ENCODE results near the gene BNIP3. TPM values are rescaled to one million over a fixed set of nuclear protein-coding genes. Genes with fewer than 3 reads are reported as not detected.

Gene BNIP3
- total RNA-seq, 2 donors from 2014 or later, result 147 to 158 TPM

DNA sequence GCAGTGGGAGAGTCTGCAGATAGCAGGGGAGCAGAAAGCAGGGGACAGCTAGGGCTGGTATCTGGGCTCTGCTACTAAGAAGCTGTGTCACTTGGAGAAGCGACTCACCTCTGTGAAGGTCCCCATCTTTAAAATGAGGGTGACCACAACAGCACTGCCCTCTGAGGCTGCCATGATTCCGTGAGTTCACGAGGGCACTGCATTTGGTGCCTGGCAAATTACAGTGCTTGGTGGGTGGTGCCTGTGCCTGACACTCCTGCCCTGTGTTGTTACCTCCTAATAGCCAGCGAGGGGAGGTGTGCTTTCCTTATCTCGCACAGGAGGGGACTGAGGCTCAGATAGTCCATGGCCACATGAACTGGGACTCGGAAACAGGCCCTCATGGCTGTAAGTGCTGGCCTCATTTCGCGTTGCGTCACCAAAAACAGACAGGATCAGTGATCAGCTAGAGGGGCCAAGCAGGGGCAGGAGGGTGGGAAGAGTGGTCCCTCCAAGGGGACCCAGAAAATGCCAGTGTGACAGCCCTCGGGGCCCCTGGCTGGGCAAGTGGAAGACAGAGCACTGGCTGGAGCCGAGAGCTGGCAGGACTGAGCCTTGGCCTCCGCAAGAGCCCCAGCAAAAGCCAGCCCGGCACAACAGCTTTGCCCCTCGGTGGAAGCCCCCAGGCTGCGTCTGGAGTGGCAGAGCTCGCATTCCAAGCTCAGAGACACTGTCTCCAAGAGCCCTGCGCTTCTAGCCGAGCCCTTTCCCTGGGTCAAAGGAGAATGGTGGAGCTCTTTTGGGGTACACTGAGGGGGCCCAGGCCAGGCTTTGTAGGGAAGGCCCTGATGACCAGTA is 17.3 kb upstream of the BNIP3 start:
- Histone ChIP-seq H3K27ac (peak overlapping the region; percentile 80 to 90 (median 84)), H3K4me3 (no peak overlapping the region), H3K4me1 (peaks cover 64% of the 10 kb centered on the region), H3K27me3 (no peaks in the 10 kb centered on the region), H3K9me3 (no peaks in the 10 kb centered on the region), H3K36me3 (replicated peaks in 1 of 2; ENCODE audit: insufficient read depth in 1 of 2, low read depth in 2 of 2) (no peaks in the 10 kb centered on the region)
- ATAC-seq, result no peak
- no peak for TF ChIP-seq POLR2A (IDR thresholded peaks at IDR 0.05)
- TF ChIP-seq, protein P1, sequence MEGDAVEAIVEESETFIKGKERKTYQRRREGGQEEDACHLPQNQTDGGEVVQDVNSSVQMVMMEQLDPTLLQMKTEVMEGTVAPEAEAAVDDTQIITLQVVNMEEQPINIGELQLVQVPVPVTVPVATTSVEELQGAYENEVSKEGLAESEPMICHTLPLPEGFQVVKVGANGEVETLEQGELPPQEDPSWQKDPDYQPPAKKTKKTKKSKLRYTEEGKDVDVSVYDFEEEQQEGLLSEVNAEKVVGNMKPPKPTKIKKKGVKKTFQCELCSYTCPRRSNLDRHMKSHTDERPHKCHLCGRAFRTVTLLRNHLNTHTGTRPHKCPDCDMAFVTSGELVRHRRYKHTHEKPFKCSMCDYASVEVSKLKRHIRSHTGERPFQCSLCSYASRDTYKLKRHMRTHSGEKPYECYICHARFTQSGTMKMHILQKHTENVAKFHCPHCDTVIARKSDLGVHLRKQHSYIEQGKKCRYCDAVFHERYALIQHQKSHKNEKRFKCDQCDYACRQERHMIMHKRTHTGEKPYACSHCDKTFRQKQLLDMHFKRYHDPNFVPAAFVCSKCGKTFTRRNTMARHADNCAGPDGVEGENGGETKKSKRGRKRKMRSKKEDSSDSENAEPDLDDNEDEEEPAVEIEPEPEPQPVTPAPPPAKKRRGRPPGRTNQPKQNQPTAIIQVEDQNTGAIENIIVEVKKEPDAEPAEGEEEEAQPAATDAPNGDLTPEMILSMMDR (IDR thresholded peaks at IDR 0.05), result no peak
- no peak for DNase-seq
- 89 to 91% methylated on average over 15 to 18 of the region's 18 CpGs for WGBS, 2 donors
- intact Hi-C loops (cut with DNase I), result no loop called here

DNA sequence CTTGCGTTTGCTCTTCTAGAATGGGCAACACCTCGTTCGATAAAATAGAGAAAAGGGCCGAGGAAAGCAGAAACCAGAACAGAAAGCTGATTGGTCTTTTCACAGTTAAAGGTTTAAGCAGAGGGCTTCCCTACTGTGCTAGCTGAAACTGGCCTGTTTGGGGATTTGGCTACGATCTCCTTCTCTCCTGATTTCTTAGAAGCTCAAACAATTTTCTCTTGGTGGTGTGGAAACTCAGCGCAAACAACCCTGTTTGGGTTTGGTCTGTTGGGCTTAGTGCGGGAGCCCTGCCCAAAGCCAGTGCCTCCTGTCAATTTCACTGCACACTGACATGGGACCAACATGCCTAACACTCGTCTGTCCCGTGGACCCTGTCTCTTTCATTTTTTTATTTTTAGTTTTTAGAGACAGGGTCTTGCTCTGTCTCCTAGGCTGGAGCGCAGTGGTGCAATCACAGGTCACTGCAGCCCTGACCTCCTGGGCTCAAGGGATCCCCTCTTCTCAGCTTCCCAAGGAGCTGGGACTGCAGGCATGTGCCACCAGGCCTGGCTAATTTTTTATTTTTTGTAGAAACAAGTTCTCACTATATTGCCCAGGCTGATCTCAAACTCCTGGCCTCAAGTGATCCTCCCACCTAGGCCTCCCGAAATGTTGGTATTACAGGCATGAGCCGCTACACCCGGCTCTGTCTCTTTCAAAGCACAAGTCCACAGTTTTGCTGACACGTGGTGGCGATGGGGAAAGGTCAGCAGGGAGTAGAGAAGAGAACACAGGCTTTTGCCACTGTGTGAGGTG is 16.5 kb upstream of the BNIP3 start:
- ATAC-seq, result no peak
- intact Hi-C loops (cut with DNase I), result no loop called here
- WGBS, 2 donors, result 48 to 50% methylated on average over 15 of the region's 15 CpGs
- Histone ChIP-seq H3K4me3 (no peak overlapping the region), H3K27ac (peak overlapping the region; percentile 80 to 90 (median 84)), H3K9me3 (no peaks in the 10 kb centered on the region), H3K27me3 (no peaks in the 10 kb centered on the region), H3K36me3 (replicated peaks in 1 of 2; ENCODE audit: insufficient read depth in 1 of 2, low read depth in 2 of 2) (no peaks in the 10 kb centered on the region), H3K4me1 (peaks cover 71% of the 10 kb centered on the region)
- TF ChIP-seq POLR2A (IDR thresholded peaks at IDR 0.05), result no peak
- TF ChIP-seq, protein P1 (IDR thresholded peaks at IDR 0.05), result no peak
- peak in 2 of 4 donors; percentile 22 to 38 for DNase-seq

DNA sequence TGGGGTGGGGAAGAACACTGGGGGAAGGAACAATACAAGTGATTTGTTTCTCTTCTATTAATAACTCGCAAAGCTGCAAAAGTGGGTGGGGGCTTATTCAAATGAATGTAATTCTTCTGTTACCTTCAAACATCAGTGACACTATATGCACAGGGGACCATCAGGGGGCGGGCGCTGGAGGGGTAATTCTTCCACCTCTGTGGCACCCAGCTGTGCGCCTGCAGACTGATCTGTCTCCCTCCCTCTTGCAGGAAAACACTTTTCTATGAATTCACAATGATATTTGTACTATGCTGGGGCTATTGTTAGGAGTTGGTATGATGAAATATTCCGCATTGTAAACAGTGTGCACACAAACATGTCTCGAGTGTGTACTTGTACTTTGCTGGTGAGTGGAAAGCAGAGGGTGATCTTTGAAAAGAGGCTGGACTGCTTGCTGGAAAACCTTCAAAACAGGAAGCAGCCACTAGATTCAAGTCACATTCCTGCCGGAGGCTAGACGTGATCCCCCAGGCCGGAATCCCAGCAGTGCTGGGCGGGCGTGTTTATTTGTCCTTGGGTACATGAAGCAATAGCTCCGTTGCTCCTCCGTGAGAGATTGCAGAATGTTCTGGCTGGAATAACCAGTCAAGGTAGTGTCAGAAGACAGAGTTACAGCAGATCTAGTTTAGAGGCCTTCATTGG is 15.8 kb upstream of the BNIP3 start:
- TF ChIP-seq, protein P1 (IDR thresholded peaks at IDR 0.05), result no peak
- TF ChIP-seq POLR2A (IDR thresholded peaks at IDR 0.05), result peak in 2 of 3 donors; percentile 55 to 56
- peaks cover 75% of the 10 kb centered on the region for H3K4me1 ChIP-seq
- intact Hi-C loops (cut with DNase I), result no loop called here
- no peak overlapping the region for H3K4me3 ChIP-seq
- H3K27ac ChIP-seq, result peak overlapping the region; percentile 80 to 90 (median 84)
- DNase-seq, result peak; percentile 85 to 92 (median 90)
- H3K36me3 ChIP-seq (replicated peaks in 1 of 2; ENCODE audit: insufficient read depth in 1 of 2, low read depth in 2 of 2), result no peaks in the 10 kb centered on the region
- 29 to 32% methylated on average over 12 to 13 of the region's 13 CpGs for WGBS, 2 donors
- peak; percentile 86 for ATAC-seq
- no peaks in the 10 kb centered on the region for H3K27me3 ChIP-seq
- H3K9me3 ChIP-seq, result no peaks in the 10 kb centered on the region

DNA sequence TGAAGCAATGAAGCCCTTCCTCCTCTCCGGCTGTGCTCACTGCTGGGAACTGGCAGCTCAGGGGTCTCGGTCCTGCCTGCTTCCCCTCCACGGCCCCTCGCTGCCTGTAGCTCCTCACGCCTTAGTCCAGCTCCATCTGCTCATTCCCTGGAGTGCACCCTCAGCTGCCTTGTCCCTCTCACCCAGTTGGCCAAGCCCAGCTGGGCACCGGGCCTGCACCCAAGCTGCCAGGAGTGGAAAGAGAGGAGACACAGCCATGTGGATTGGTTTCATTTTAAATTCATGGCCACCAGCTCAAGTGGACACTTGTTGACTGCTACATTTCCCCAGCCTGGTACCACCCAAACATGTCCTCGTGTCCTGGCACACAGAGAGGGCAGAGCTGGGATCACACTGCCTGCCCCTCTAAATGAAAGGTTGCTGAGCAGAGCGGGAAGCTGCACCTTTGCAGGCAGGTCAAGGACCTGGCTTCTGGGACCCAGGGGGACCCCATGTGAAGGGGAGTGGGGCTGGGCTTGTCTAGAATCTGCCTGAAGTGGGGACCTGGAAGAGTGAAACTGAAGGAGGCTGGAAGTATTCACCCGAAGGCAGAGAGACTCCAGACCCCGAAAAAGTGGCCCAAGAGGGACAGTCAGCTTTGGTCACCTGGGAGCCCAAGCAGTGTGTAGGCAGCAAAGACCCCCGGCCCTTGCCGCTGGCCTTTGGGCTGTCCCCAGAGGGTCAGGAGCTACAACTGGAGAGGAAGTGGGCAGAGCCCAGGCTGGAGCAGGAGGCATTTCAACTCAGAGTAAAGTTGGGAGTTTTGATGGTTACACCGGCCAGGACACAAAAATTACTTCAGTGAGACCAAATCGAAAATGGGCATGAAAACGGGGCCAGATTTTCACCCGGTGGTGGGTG is 15.0 kb upstream of the BNIP3 start:
- DNase-seq (peak; percentile 70 to 87 (median 78)), ATAC-seq (peak; percentile 57)
- peak overlapping the region; percentile 80 to 90 (median 84) for H3K27ac ChIP-seq
- H3K27me3 ChIP-seq, result no peaks in the 10 kb centered on the region
- intact Hi-C loops (cut with DNase I), result no loop called here
- peaks cover 67% of the 10 kb centered on the region for H3K4me1 ChIP-seq
- TF ChIP-seq POLR2A (IDR thresholded peaks at IDR 0.05), result no peak
- TF ChIP-seq, protein P1 (IDR thresholded peaks at IDR 0.05), result no peak
- 58 to 59% methylated on average over 13 to 16 of the region's 16 CpGs for WGBS, 2 donors
- no peak overlapping the region for H3K4me3 ChIP-seq
- no peaks in the 10 kb centered on the region for H3K36me3 ChIP-seq (replicated peaks in 1 of 2; ENCODE audit: insufficient read depth in 1 of 2, low read depth in 2 of 2)
- H3K9me3 ChIP-seq, result no peaks in the 10 kb centered on the region

All from body of pancreas (tissue), 4 donors.